ENCODE data around the gene ADIRF. TPM values are rescaled to one million over a fixed set of nuclear protein-coding genes. Genes with fewer than 3 reads are reported as not detected.

The ADIRF gene
- total RNA-seq, 1 experiment from 2014 or later = 1.6 TPM

GRCh38 chr10:87020056-87020455 is 51.8 kb downstream of the ADIRF start, which contains the start of gene FAM25A:
Gene FAM25A, plus strand, starts transcription at chr10:87020294. Its CDS starts 31 bp downstream, at chr10:87020325.
- peak; percentile 38 for DNase-seq (ENCODE audit: low spot score)

Small RNA genes lying within 50 kb of the gene (small RNA-seq; reads per million reads assigned to genes)
- gene BMS1P3 = not detected
- gene FAM25A = not detected

Other genes with a start within 250 kb of the ADIRF start
- gene BMPR1A, start 211.9 kb upstream of the ADIRF start, total RNA-seq (2014; rRNA removed; shearing (Covaris generic)) = 11.2 and 16.4 TPM in 2 replicates
- 23.4 and 26.6 TPM in 2 replicates for gene MMRN2, start 10.9 kb upstream of the ADIRF start, total RNA-seq (2014; rRNA removed; shearing (Covaris generic))
- 647 and 699 TPM in 2 replicates for gene SNCG, start 9.9 kb upstream of the ADIRF start, total RNA-seq (2014; rRNA removed; shearing (Covaris generic))
- 0.76 TPM in 1 of 2 replicates, not detected in the other for gene FAM25A, start 51.8 kb downstream of the ADIRF start, total RNA-seq (2014; rRNA removed; shearing (Covaris generic))
- 114 and 127 TPM in 2 replicates for gene GLUD1, start 126.4 kb downstream of the ADIRF start, total RNA-seq (2014; rRNA removed; shearing (Covaris generic))
- gene SHLD2, start 126.7 kb downstream of the ADIRF start, total RNA-seq (2014; rRNA removed; shearing (Covaris generic)) = 18.1 and 18.6 TPM in 2 replicates

Data from HT-29 (cell line).